NT2/D1 (cell line): ENCODE data around the gene RBM26.

Source experiments
- SUZ12 ChIP-seq: IDR thresholded peaks from 2 replicates; pipeline ENCODE4 v1.6.1; 2011; ENCODE audit not compliant: insufficient read length, insufficient read depth; ENCODE audit errors: extremely low read depth
- ZNF274 ChIP-seq: IDR thresholded peaks from 2 replicates; pipeline ENCODE4 v1.6.1; 2011; ENCODE audit warnings: mild to moderate bottlenecking, low read depth, low read length

GRCh38 chr13:79427883-79428282, 21.8 kb upstream of the RBM26 start:
- TF ChIP-seq ZNF274: no peak
- TF ChIP-seq SUZ12: no peak
